OCI-LY7 (cell line): ENCODE results near the gene RTKN. TPM values are rescaled to one million over a fixed set of nuclear protein-coding genes. Genes with fewer than 3 reads are reported as not detected.

Source experiments
- BruUV-seq: library from RNA; stranded (reverse); fragments of 400-500 nt; replicated peaks from 2 replicates; lab custom pipeline; 2021; lab: Mats Ljungman, UMichigan
- CTCF ChIA-PET: fragments of 300-600 bp; sonication (Branson Sonifier 250); formaldehyde crosslinking; loops from one replicate; lab custom pipeline; 2022; ENCODE audit warnings: antibody characterized with exemption; ENCODE audit not compliant: unreplicated experiment; lab: Charles Lee
- POLR2A ChIA-PET: fragments of 300-600 bp; sonication (Branson Sonifier 250); formaldehyde crosslinking; loops from one replicate; lab custom pipeline; 2022; ENCODE audit warnings: antibody characterized with exemption; lab: Charles Lee
- DNase-seq: peaks from one replicate; pipeline ENCODE4 v3.0.0-alpha.2; 2015; ENCODE audit warnings: low spot score
- H2AFZ ChIP-seq: fragments of 200-600 bp; sonication (generic), shearing (Covaris generic); 2 replicates; pipeline ENCODE4 v1.6.1; 2014; ENCODE audit warnings: mild to moderate bottlenecking, antibody characterized with exemption, low read length, moderate library complexity
- H3K27ac ChIP-seq: fragments of 200-600 bp; sonication (generic); 2 replicates; pipeline ENCODE4 v1.5.1; 2014; ENCODE audit warnings: mixed run types, low read depth, mild to moderate bottlenecking, moderate library complexity, low read length, inconsistent platforms; ENCODE audit not compliant: poor library complexity, severe bottlenecking
- H3K36me3 ChIP-seq: fragments of 200-600 bp; sonication (generic); 2 replicates; pipeline ENCODE4 v1.6.1; 2014; ENCODE audit warnings: mild to moderate bottlenecking, antibody characterized with exemption, low read length, moderate library complexity, mixed read lengths; ENCODE audit not compliant: insufficient read depth
- H3K4me1 ChIP-seq: fragments of 200-600 bp; sonication (generic); 2 replicates; pipeline ENCODE4 v1.5.1; 2014; ENCODE audit warnings: mild to moderate bottlenecking, low read length; ENCODE audit not compliant: insufficient read depth, poor library complexity, severe bottlenecking
- H3K4me2 ChIP-seq: fragments of 200-600 bp; sonication (generic); 2 replicates; pipeline ENCODE4 v1.6.1; 2014; ENCODE audit warnings: mild to moderate bottlenecking, low read length
- H3K4me3 ChIP-seq: fragments of 200-600 bp; sonication (generic); 2 replicates; pipeline ENCODE4 v1.5.1; 2014; ENCODE audit warnings: mild to moderate bottlenecking, low read depth, low read length; ENCODE audit not compliant: poor library complexity, severe bottlenecking
- H3K79me2 ChIP-seq: fragments of 200-600 bp; sonication (generic); 2 replicates; pipeline ENCODE4 v1.6.1; 2016; ENCODE audit warnings: low read depth, mild to moderate bottlenecking, low read length, moderate library complexity, mixed read lengths; ENCODE audit not compliant: insufficient read depth
- H3K9me2 ChIP-seq: fragments of 200-600 bp; sonication (generic); 2 replicates; pipeline ENCODE4 v1.6.1; 2016; ENCODE audit warnings: mild to moderate bottlenecking, low read length, mixed read lengths; ENCODE audit not compliant: insufficient read depth
- H3K9me3 ChIP-seq: fragments of 200-600 bp; sonication (generic); 2 replicates; pipeline ENCODE4 v1.6.1; 2014; ENCODE audit warnings: mild to moderate bottlenecking, mixed run types, low read length, mixed read lengths
- H4K20me1 ChIP-seq: fragments of 200-600 bp; sonication (generic); 2 replicates; pipeline ENCODE4 v1.6.1; 2014; ENCODE audit warnings: mild to moderate bottlenecking, antibody characterized with exemption, low read length, moderate library complexity, mixed read lengths; ENCODE audit not compliant: insufficient read depth
- CTCF ChIP-seq: fragments of 200-600 bp; sonication (generic); conservative IDR thresholded peaks from 2 replicates; pipeline ENCODE4 v1.5.1; 2014; ENCODE audit warnings: mild to moderate bottlenecking, antibody characterized with exemption, low read length, moderate library complexity, mixed read lengths
- EZH2phosphoT487 ChIP-seq: fragments of 200-600 bp; sonication (generic); IDR thresholded peaks from 2 replicates; pipeline ENCODE4 v1.6.1; 2018; ENCODE audit warnings: low read depth, borderline replicate concordance, mild to moderate bottlenecking, mixed run types, antibody characterized with exemption, low read length, moderate library complexity, mixed read lengths
- intact Hi-C: fragments of 100-400 bp; cut with micrococcal nuclease; formaldehyde crosslinking; loops from one replicate; pipeline ENCODE4 v1.10.0; 2022; ENCODE audit not compliant: unreplicated experiment
- total RNA-seq, 2 experiments: library from RNA; depleted of rRNA in 1 of 2; stranded (reverse); fragments of >200 nt in 1 of 2; shearing (Covaris generic) in 1 of 2; gene quantifications; 2 replicates each; pipeline ENCODE4 v1.2.3, GENCODE V29; 2014 to 2022

The RTKN gene
- total RNA-seq, 2 experiments from 2014 or later: 2.3 to 7.7 TPM

- Histone ChIP-seq H3K27ac (peak overlapping the region; percentile 50), H3K9me2 (no peaks in the 10 kb centered on the region), H3K36me3 (peaks cover 28% of the 10 kb centered on the region), H3K4me3 (peak overlapping the region; percentile 94), H3K4me1 (peaks cover 15% of the 10 kb centered on the region), H3K4me2 (peak overlapping the region; percentile 99), H2AFZ (peak overlapping the region; percentile 80; the same call in 1 of the 2 replicates), H3K79me2 (peaks cover 14% of the 10 kb centered on the region; the same call in 1 of the 2 replicates), H4K20me1 (no peaks in the 10 kb centered on the region), H3K9me3 (no peaks in the 10 kb centered on the region)
- ChIA-PET CTCF (no interaction called here), POLR2A (interaction anchor here (0.8 to 1.5 kb wide), 3 partner anchors 8 to 78 kb away, joined by 3 to 14 read pairs (median 4); no protein-coding TSS in a partner anchor)
- no TSS peak for BruUV-seq
- TF ChIP-seq EZH2phosphoT487: no peak
- no peak for TF ChIP-seq CTCF
- intact Hi-C loops: no loop called here
- DNase-seq: peak; percentile 33
These were observed 22.7 kb upstream of the RTKN start for GRCh38 chr2:74464406-74464805.

- H3K9me2 ChIP-seq: no peaks in the 10 kb centered on the region
- peaks cover 19% of the 10 kb centered on the region; the same call in 1 of the 2 replicates for H3K79me2 ChIP-seq
- no peak overlapping the region for H2AFZ ChIP-seq
- CTCF ChIA-PET: no interaction called here
- H3K27ac ChIP-seq: no peak overlapping the region
- TF ChIP-seq CTCF (no peak), EZH2phosphoT487 (no peak)
- H3K4me1 ChIP-seq: peaks cover 17% of the 10 kb centered on the region
- H3K4me2 ChIP-seq: no peak overlapping the region
- H4K20me1 ChIP-seq: no peaks in the 10 kb centered on the region
- DNase-seq: no peak
- POLR2A ChIA-PET: no interaction called here
- H3K4me3 ChIP-seq: no peak overlapping the region
- intact Hi-C loops: no loop called here
- BruUV-seq: no TSS peak
- H3K36me3 ChIP-seq: peaks cover 28% of the 10 kb centered on the region
- no peaks in the 10 kb centered on the region for H3K9me3 ChIP-seq
These were observed 21.0 kb upstream of the RTKN start for GRCh38 chr2:74462786-74463105.

GRCh38 chr2:74462054-74462785 is 20.5 kb upstream of the RTKN start:
- Histone ChIP-seq H3K27ac (no peak overlapping the region), H3K9me2 (no peaks in the 10 kb centered on the region), H3K4me2 (no peak overlapping the region), H2AFZ (no peak overlapping the region), H3K4me1 (peaks cover 17% of the 10 kb centered on the region), H3K4me3 (no peak overlapping the region), H3K36me3 (peaks cover 28% of the 10 kb centered on the region), H4K20me1 (no peaks in the 10 kb centered on the region), H3K79me2 (peaks cover 19% of the 10 kb centered on the region; the same call in 1 of the 2 replicates), H3K9me3 (no peaks in the 10 kb centered on the region)
- ChIA-PET POLR2A (no interaction called here), CTCF (no interaction called here)
- intact Hi-C loops: no loop called here
- BruUV-seq: no TSS peak
- no peak for DNase-seq
- TF ChIP-seq CTCF (no peak), EZH2phosphoT487 (no peak)
